ENCODE results near the gene PRM1. TPM values are rescaled to one million over a fixed set of nuclear protein-coding genes. Genes with fewer than 3 reads are reported as not detected.

The PRM1 gene
- total and polyA plus RNA-seq, 2 of the 13 experiments (the other 11 are each of a cell fraction or from before 2014, with no cell fraction given): not detected

- DNase-seq (ENCODE audit: low spot score) (no peak), FAIRE-seq (no peak), ATAC-seq (no peak)
- Histone ChIP-seq H3K4me1 (ENCODE audit: insufficient read depth, low read length) (peaks cover 91% of the 10 kb centered on the region), H3K27me3 (ENCODE audit: control insufficient read depth in 1 of 2, insufficient read depth in 2 of 2, low read length in 2 of 2) (no peaks in the 10 kb centered on the region), H3K9ac (ENCODE audit: insufficient read depth, low read depth, low read length) (no peak overlapping the region), H2AFZ (ENCODE audit: low read length) (no peak overlapping the region), H3K4me2 (ENCODE audit: low read depth, low read length) (peak overlapping the region; percentile 20; the same call in 1 of the 2 replicates), H3K27ac (ENCODE audit: extremely low read length, insufficient read depth, low read length) (no peak overlapping the region), H3K4me3 (replicated peaks in 1 of 3; ENCODE audit: insufficient read depth in 1 of 3, low read depth in 2 of 3, low read length in 3 of 3) (no peak overlapping the region), H3K79me2 (ENCODE audit: insufficient read depth, low read length) (no peaks in the 10 kb centered on the region), H3K9me3 (ENCODE audit: low read length) (no peaks in the 10 kb centered on the region), H4K20me1 (ENCODE audit: insufficient read depth, low read length) (no peaks in the 10 kb centered on the region), H3K36me3 (replicated peaks in 1 of 2; ENCODE audit: control insufficient read depth in 1 of 2, insufficient read depth in 2 of 2, low read length in 2 of 2) (no peaks in the 10 kb centered on the region)
- BruUV-seq (replicated peaks): no TSS peak
- CTCF ChIA-PET (ENCODE audit: low intra/inter-chr PET ratio, low total read pairs): no interaction called here
- 59% methylated on average over 7 of the region's 7 CpGs for WGBS (ENCODE audit: low lambda C conversion rate)
- POLR2A ChIA-PET: interaction anchor here (0.6 to 2.2 kb wide), 8 partner anchors 9 to 353 kb away, joined by 3 to 11 read pairs (median 5); partner anchors contain the start of gene SOCS1
- in situ Hi-C loops (cut with HindIII; ENCODE audit: extremely low pct_ligation_motif_present, low pct_unique_long_range_greater_than_20kb): no loop called here
- intact Hi-C loops (cut with micrococcal nuclease; ENCODE audit: unreplicated experiment): no loop called here
- TF ChIP-seq ZBTB42 (CRISPR knock-in tag; IDR thresholded peaks at IDR 0.05): 0 out of 2 replicates have a peak, but pooled peaks have one; percentile 74
- no peak for TF ChIP-seq ZC3H13 (CRISPR knock-in tag; IDR thresholded peaks at IDR 0.05)
- no peak for TF ChIP-seq ZNF720 (CRISPR knock-in tag; IDR thresholded peaks at IDR 0.05)
- no peak for TF ChIP-seq GPN1 (CRISPR knock-in tag; IDR thresholded peaks at IDR 0.05; ENCODE audit: borderline replicate concordance)
- TF ChIP-seq FOXO4 (CRISPR knock-in tag; conservative IDR thresholded peaks at IDR 0.05): no peak
- no peak for TF ChIP-seq ONECUT2 (CRISPR knock-in tag; IDR thresholded peaks at IDR 0.05)
- no peak for TF ChIP-seq IKZF1 (IDR thresholded peaks at IDR 0.05)
- no peak for TF ChIP-seq RORA (CRISPR knock-in tag; IDR thresholded peaks at IDR 0.05)
- TF ChIP-seq, protein P1, sequence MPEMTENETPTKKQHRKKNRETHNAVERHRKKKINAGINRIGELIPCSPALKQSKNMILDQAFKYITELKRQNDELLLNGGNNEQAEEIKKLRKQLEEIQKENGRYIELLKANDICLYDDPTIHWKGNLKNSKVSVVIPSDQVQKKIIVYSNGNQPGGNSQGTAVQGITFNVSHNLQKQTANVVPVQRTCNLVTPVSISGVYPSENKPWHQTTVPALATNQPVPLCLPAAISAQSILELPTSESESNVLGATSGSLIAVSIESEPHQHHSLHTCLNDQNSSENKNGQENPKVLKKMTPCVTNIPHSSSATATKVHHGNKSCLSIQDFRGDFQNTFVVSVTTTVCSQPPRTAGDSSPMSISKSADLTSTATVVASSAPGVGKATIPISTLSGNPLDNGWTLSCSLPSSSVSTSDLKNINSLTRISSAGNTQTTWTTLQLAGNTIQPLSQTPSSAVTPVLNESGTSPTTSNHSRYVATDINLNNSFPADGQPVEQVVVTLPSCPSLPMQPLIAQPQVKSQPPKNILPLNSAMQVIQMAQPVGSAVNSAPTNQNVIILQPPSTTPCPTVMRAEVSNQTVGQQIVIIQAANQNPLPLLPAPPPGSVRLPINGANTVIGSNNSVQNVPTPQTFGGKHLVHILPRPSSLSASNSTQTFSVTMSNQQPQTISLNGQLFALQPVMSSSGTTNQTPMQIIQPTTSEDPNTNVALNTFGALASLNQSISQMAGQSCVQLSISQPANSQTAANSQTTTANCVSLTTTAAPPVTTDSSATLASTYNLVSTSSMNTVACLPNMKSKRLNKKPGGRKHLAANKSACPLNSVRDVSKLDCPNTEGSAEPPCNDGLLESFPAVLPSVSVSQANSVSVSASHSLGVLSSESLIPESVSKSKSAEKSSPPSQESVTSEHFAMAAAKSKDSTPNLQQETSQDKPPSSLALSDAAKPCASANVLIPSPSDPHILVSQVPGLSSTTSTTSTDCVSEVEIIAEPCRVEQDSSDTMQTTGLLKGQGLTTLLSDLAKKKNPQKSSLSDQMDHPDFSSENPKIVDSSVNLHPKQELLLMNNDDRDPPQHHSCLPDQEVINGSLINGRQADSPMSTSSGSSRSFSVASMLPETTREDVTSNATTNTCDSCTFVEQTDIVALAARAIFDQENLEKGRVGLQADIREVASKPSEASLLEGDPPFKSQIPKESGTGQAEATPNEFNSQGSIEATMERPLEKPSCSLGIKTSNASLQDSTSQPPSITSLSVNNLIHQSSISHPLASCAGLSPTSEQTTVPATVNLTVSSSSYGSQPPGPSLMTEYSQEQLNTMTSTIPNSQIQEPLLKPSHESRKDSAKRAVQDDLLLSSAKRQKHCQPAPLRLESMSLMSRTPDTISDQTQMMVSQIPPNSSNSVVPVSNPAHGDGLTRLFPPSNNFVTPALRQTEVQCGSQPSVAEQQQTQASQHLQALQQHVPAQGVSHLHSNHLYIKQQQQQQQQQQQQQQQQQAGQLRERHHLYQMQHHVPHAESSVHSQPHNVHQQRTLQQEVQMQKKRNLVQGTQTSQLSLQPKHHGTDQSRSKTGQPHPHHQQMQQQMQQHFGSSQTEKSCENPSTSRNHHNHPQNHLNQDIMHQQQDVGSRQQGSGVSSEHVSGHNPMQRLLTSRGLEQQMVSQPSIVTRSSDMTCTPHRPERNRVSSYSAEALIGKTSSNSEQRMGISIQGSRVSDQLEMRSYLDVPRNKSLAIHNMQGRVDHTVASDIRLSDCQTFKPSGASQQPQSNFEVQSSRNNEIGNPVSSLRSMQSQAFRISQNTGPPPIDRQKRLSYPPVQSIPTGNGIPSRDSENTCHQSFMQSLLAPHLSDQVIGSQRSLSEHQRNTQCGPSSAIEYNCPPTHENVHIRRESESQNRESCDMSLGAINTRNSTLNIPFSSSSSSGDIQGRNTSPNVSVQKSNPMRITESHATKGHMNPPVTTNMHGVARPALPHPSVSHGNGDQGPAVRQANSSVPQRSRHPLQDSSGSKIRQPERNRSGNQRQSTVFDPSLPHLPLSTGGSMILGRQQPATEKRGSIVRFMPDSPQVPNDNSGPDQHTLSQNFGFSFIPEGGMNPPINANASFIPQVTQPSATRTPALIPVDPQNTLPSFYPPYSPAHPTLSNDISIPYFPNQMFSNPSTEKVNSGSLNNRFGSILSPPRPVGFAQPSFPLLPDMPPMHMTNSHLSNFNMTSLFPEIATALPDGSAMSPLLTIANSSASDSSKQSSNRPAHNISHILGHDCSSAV (CRISPR knock-in tag; IDR thresholded peaks at IDR 0.05; ENCODE audit: borderline replicate concordance): no peak
- no peak for TF ChIP-seq POGZ (CRISPR knock-in tag; IDR thresholded peaks at IDR 0.05)
- TF ChIP-seq FOXP1 (IDR thresholded peaks at IDR 0.05): no peak
- TF ChIP-seq FOXP1 (CRISPR knock-in tag; IDR thresholded peaks at IDR 0.05): no peak
- TF ChIP-seq ZNF124 (CRISPR knock-in tag; IDR thresholded peaks at IDR 0.05): no peak
- no peak for TF ChIP-seq ZNF337 (CRISPR knock-in tag; IDR thresholded peaks at IDR 0.05; ENCODE audit: borderline replicate concordance, low read depth)
- no peak for TF ChIP-seq MZF1 (CRISPR knock-in tag; IDR thresholded peaks at IDR 0.05; ENCODE audit: borderline replicate concordance)
- TF ChIP-seq ERF (CRISPR knock-in tag; IDR thresholded peaks at IDR 0.05): peak; percentile 34; the same call in 1 of the 2 replicates
- TF ChIP-seq HNRNPH1 (optimal IDR thresholded peaks at IDR 0.05; ENCODE audit: low read depth, low read length): no peak
Observed at GRCh38 chr16:11292076-11292748, 11.1 kb upstream of the PRM1 start.
